GM19351 (cell line): ENCODE data around the gene HIVEP2.

ENCODE experiments used
- ATAC-seq: cut with Tn5 transposase; IDR thresholded peaks from one replicate; pipeline ENCODE4 v1.9.1; 2021; ENCODE audit warnings: mild to moderate bottlenecking, moderate library complexity; ENCODE audit not compliant: unreplicated experiment

The HIVEP2 gene

DNA sequence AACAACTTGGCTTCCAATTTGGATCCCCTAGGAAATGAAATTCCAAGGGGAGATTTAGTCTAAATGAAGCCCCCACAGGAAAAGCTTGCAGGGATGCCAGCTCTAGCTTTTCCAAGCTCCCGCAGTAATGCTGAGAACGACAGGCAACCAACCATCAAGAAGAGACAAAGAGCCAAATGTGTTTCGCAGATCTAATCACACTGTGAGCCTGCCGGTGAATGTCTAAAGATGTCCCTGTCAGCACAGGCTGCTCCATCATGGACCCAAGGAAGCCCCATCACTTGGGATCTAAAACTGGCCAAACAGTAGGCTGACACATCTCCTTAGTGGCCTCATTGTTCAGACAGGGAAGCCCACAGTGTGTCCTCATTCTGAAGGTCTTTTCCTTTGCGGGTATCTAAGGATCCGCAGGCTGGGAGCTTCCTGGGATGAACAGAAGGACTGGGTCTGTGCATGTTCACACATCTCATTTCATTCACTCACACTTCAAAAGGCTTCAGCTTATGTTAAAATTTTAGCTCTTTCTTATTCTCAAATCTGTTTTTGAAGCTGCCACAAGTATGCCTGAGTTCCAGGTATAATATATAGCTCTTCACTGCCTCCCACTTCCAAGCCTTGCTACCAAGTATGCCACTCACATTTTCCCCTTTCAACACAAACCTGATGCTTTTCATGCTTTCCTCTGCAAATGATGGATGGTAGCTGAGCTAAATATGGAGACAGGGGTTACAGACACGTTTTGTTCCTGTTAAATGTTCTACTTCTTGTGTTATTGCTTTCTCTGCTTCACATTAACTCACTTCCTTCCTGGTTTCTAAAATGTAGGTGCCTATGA is 229.8 kb downstream of the HIVEP2 start:
- ATAC-seq = no peak

DNA sequence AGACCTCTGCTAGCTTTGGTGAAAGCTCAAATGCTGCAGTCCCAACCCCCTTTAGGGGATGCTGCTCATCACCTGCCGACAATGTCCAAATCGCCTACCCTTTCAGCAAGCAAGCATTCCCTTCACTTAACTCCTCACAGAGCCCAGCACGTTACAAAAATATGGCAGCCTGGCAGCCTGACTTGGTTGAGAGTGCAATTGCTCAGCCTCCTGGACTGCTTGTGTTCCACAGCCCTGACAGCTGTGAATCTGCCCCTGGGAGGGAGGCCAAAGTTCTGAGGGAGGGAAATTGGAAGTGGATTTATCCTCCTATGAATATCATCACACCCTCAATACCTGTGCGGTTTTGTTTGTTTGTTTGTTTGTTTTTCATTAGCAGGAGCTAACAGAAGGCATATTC is 231.0 kb downstream of the HIVEP2 start:
- no peak for ATAC-seq

DNA sequence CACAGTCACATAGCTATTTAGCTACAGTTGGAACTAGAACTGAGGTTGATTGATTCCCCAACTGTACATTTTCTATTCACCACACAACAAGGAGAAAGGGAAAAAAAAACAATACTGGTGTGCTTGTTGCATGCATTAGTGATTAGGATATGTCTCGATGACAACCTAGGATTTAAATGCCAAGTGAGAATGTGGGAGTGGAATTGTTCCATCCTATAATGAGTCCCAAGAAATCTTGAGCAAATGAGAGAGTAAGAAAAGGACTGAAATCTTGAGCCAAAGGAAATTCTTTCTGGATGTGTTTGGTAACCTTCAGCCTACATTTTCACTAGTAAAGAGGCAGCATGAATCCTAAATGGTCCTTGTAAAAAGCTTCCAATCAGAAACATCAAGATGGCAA is 232.7 kb downstream of the HIVEP2 start:
- ATAC-seq = no peak

- ATAC-seq = no peak
Measured at GRCh38 chr6:142708651-142709050, 236.3 kb downstream of the HIVEP2 start.

GRCh38 chr6:142707255-142707654 is 237.7 kb downstream of the HIVEP2 start:
- no peak for ATAC-seq

DNA sequence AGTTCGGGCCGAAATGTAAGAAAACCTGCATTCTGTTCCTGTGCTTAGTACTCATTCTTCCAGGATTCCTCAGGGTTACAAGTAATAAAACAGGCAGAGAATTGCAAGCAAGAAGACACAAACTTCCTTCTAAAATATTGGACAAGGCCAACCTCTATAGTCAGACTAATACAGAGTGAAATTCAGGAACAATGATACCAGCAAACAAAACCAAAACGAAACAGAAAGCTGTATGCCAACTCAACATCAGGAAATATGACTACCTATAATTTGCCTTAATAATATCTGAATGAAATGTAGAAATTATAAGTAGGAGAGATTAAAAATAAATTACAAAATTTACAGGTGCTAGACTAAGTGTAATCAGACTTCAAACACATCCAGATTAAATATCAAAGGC is 238.8 kb downstream of the HIVEP2 start:
- ATAC-seq = no peak

DNA sequence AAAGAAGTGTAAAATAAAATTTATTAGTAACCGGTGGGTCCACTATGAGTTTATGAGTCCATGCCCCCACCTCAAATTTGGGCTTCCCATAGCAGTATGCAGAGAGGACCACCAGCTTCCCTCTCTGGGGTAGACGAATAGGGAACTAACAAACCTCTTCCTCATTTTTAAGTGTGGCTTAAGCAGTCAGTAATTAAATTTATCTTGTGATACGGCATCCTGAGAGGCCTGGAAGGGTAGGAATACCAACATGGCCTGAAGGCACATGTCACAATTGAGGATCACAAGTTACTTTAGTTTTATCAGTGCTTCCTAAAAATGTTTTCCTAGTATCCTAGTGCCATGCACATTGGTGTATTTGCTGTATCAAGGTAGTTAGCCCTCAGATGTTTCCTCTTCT is 239.9 kb downstream of the HIVEP2 start:
- ATAC-seq = no peak

DNA sequence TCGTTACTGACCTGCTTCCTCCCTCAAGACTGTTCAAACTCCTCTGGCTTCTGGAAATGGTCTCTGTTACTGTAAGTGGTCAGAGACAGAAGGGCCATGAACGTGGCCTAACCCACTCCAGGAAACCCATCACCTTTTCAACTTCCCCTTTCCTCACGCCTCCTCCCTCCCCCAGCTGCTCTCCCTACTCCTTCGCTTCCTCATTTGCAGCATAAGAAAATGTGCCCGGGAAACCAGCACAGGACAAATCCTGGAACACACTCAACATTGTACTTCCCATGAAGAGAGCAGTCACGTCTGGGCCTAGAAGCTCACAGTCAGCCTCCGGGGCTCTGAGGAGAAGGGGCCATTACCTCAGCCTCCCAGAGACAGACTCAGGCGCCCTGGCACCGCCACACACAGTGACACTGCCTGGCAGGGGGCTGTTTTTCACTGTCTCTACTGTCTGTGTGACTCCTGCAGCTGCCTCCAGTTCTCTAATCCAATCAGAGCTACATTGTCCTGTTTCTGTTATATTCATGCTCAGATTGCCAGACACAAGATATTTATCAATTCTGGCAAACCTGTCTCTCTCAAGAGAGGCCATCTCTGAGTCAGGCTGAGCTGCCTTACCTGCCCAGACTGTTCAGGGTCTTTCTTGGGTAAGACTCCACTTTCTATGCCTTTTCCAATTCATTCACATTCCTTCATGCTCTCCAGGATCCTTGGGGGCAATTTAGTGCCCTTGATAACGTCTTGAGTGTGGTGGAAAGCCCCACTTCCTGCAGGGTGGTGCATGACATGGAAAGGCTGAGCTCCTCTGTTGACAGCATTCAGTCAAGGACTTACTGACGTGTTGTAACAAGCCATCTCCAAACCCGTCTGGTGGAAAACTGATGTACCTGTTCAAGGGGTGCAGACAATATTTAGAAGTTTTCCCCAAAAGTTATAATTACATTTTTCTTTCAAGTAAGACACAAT is 242.2 kb downstream of the HIVEP2 start:
- ATAC-seq = no peak
